GM19328 (cell line): ENCODE measurements around the gene CD248.
A peak's percentile ranks its signal among the peaks of the same experiment; 100 is the strongest.
"Not testable (repeated sequence)": the region's sequence is repeated elsewhere in the genome, so short reads cannot be mapped to it uniquely, and the experiment has no call there.

Experiments
- ATAC-seq: cut with Tn5 transposase; IDR thresholded peaks from one replicate; pipeline ENCODE4 v1.9.1; 2021; ENCODE audit warnings: mild to moderate bottlenecking, moderate library complexity; ENCODE audit not compliant: unreplicated experiment

CD248 gene

GRCh38 chr11:66277064-66277463 is 39.8 kb downstream of the CD248 start:
- not testable (repeated sequence) for ATAC-seq

GRCh38 chr11:66276619-66277018 is 40.2 kb downstream of the CD248 start:
- not testable (repeated sequence) for ATAC-seq

GRCh38 chr11:66275984-66276612 is 40.7 kb downstream of the CD248 start:
- no peak for ATAC-seq

GRCh38 chr11:66275396-66275795 is 41.4 kb downstream of the CD248 start:
- ATAC-seq: no peak

GRCh38 chr11:66274219-66274618 is 42.6 kb downstream of the CD248 start:
- ATAC-seq: no peak

GRCh38 chr11:66272596-66272995 is 44.2 kb downstream of the CD248 start:
- no peak for ATAC-seq

GRCh38 chr11:66271816-66272215 is 45.0 kb downstream of the CD248 start:
- no peak for ATAC-seq

- no peak for ATAC-seq
These were observed 47.6 kb downstream of the CD248 start for GRCh38 chr11:66268952-66269905.

- ATAC-seq: peak; percentile 72
These were observed 48.4 kb downstream of the CD248 start, which contains the start of gene RAB1B for GRCh38 chr11:66268244-66268951. TSS of gene RAB1B (plus strand) at chr11:66268639. CDS start at chr11:66268680, 41 bp downstream.

- ATAC-seq: peak; percentile 50
These were observed 49.2 kb downstream of the CD248 start for GRCh38 chr11:66267379-66268243.

GRCh38 chr11:66267039-66267378 is 49.8 kb downstream of the CD248 start:
- no peak for ATAC-seq

GRCh38 chr11:66266378-66267038 is 50.3 kb downstream of the CD248 start:
- no peak for ATAC-seq

- no peak for ATAC-seq
These were observed 51.1 kb downstream of the CD248 start for GRCh38 chr11:66265531-66266377.

GRCh38 chr11:66264914-66265313 is 51.9 kb downstream of the CD248 start:
- ATAC-seq: no peak
